ENCODE results near the gene RDH8. TPM values are rescaled to one million over a fixed set of nuclear protein-coding genes. Genes with fewer than 3 reads are reported as not detected.

Gene RDH8
- total and polyA plus RNA-seq, 2 of the 8 experiments (the other 6 are each of a cell fraction or from before 2014, with no cell fraction given): 0.38 TPM; not detected in 1

DNA sequence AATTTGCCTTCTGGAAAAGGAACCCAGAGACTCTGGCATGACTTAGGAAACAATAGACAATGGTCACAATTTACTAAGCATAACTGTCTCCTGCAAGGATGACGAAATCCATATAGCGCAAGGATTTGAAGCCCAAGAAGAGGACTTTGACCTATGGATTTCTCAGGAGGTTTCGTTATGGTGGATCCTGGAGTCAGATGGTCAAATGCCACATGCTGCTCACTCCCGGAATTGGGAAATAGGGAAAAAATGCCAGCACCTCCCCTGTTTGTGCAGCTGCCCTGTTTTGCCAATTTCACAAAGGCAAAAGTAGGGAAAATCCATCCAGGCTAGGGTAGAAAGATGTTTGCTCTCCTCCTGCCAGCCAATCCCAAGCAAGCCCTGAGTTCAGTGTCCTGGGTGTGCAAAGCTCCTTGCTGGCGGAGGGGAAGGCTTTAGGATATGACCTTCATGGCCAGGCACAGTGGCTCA lies 23.4 kb downstream of the RDH8 start:
- H3K4me2 ChIP-seq (ENCODE audit: insufficient read depth in 1 of 2, low read depth in 2 of 2, low read length in 2 of 2): no peak overlapping the region
- no peak overlapping the region for H2BK20ac ChIP-seq (ENCODE audit: low read length)
- ChIA-PET POLR2A (ENCODE audit: partially characterized antibody) (interaction anchor here (1.0 kb wide), 1 partner anchor 78 kb away, joined by 3 read pairs; no protein-coding TSS in a partner anchor), CTCF (ENCODE audit: partially characterized antibody) (interaction anchor here (0.9 to 3.8 kb wide), 2 partner anchors 15 to 105 kb away, joined by 3 to 15 read pairs; no protein-coding TSS in a partner anchor)
- H3K9ac ChIP-seq (replicated peaks in 1 of 4; ENCODE audit: extremely low read depth in 1 of 4, low read depth in 3 of 4, low read length in 3 of 4): no peak overlapping the region
- H4K91ac ChIP-seq (replicated peaks; ENCODE audit: insufficient read length, low read length): no peak overlapping the region
- H3K23me2 ChIP-seq (ENCODE audit: low read depth, low read length): no peaks in the 10 kb centered on the region
- H3K14ac ChIP-seq (ENCODE audit: insufficient read length): no peak overlapping the region
- no peak overlapping the region for H4K8ac ChIP-seq (ENCODE audit: extremely low read depth, insufficient read depth, low read length)
- no peaks in the 10 kb centered on the region for H3K4me1 ChIP-seq (replicated peaks in 1 of 4; ENCODE audit: control insufficient read depth in 3 of 4, insufficient read depth in 4 of 4, low read length in 3 of 4)
- no peaks in the 10 kb centered on the region for H3K79me2 ChIP-seq (ENCODE audit: control insufficient read depth in 1 of 2, insufficient read depth in 2 of 2, low read length in 2 of 2)
- no peak overlapping the region for H2BK5ac ChIP-seq (ENCODE audit: low read depth, low read length)
- H4K20me1 ChIP-seq (replicated peaks in 1 of 2; ENCODE audit: control insufficient read depth in 1 of 2, insufficient read depth in 2 of 2, low read length in 2 of 2): no peaks in the 10 kb centered on the region
- DNase-seq (ENCODE audit: low read depth in 1 of 2, low spot score in 2 of 2) (no peak), FAIRE-seq (no peak)
- no peak overlapping the region for H3K4me3 ChIP-seq (ENCODE audit: extremely low read depth in 1 of 4, insufficient read depth in 2 of 4, low read depth in 3 of 4, low read length in 4 of 4)
- H3K18ac ChIP-seq (ENCODE audit: extremely low read depth, low read length): no peak overlapping the region
- no peak overlapping the region for H3K4ac ChIP-seq (replicated peaks; ENCODE audit: insufficient read length, low read depth, low read length)
- H2AK5ac ChIP-seq (ENCODE audit: low read depth, low read length): no peak overlapping the region
- H2BK12ac ChIP-seq (ENCODE audit: low read depth, low read length): no peak overlapping the region
- no peak overlapping the region for H3K56ac ChIP-seq (replicated peaks; ENCODE audit: insufficient read length, low read depth, low read length)
- no peaks in the 10 kb centered on the region for H3K79me1 ChIP-seq (ENCODE audit: low read depth, low read length)
- H3K27me3 ChIP-seq (replicated peaks in 1 of 4; ENCODE audit: control insufficient read depth in 3 of 4, extremely low read depth in 1 of 4, insufficient read depth in 3 of 4, low read length in 3 of 4): no peaks in the 10 kb centered on the region; a peak in 1 of 7 replicates
- H2BK120ac ChIP-seq (replicated peaks; ENCODE audit: low read depth, low read length): no peak overlapping the region
- WGBS, 2 experiments (ENCODE audit: extremely low coverage in 1 of 2, insufficient coverage in 1 of 2, insufficient read length in 1 of 2, insufficient replicate concordance in 2 of 2, low coverage in 1 of 2, low lambda C conversion rate in 2 of 2, missing lambda C conversion rate in 1 of 2): 87% methylated on average over 5 of the region's 5 CpGs; no CpG with 5 or more reads in 1 of the 2 experiments
- H3K23ac ChIP-seq (ENCODE audit: insufficient read length): no peak overlapping the region
- no peak overlapping the region for H3K27ac ChIP-seq (ENCODE audit: low read depth, low read length)
- H4K5ac ChIP-seq (ENCODE audit: insufficient read length, low read depth, low read length): no peak overlapping the region
- no peaks in the 10 kb centered on the region for H3K36me3 ChIP-seq (ENCODE audit: control insufficient read depth in 2 of 4, insufficient read depth in 4 of 4, low read length in 3 of 4)
- H3K9me3 ChIP-seq (ENCODE audit: insufficient read depth in 2 of 2, low read depth in 1 of 2, low read length in 1 of 2): peaks cover 19 to 20% of the 10 kb centered on the region in 2 experiments
- H2AFZ ChIP-seq (ENCODE audit: low read length): no peak overlapping the region
- no peak overlapping the region for H2BK15ac ChIP-seq (ENCODE audit: low read length)
- no peak for TF ChIP-seq ZNF274 (IDR thresholded peaks at IDR 0.05; ENCODE audit: borderline replicate concordance, extremely low read depth, low read length)
- no peak for TF ChIP-seq NANOG (IDR thresholded peaks at IDR 0.05; ENCODE audit: insufficient read depth, low read depth, low read length, poor library complexity, severe bottlenecking)
- TF ChIP-seq GABPA (IDR thresholded peaks at IDR 0.05; ENCODE audit: borderline replicate concordance, insufficient read depth, low read length): no peak

All from H1 (cell line).